GM19351 (cell line): ENCODE measurements around the gene MYZAP.
A peak's percentile ranks its signal among the peaks of the same experiment; 100 is the strongest.

Experiments
- ATAC-seq: cut with Tn5 transposase; IDR thresholded peaks from one replicate; pipeline ENCODE4 v1.9.1; 2021; ENCODE audit warnings: mild to moderate bottlenecking, moderate library complexity; ENCODE audit not compliant: unreplicated experiment

MYZAP gene

GRCh38 chr15:57591822-57592367 lies at the start of gene MYZAP:
Gene MYZAP (plus strand): TSS chr15:57591904. CDS start chr15:57592035, 131 bp downstream.
- no peak for ATAC-seq

- ATAC-seq = no peak
These were observed 49.2 kb upstream of the MYZAP start for GRCh38 chr15:57542505-57542817.

GRCh38 chr15:57544848-57545480 lies 46.7 kb upstream of the MYZAP start:
- ATAC-seq = no peak

GRCh38 chr15:57545995-57546394 lies 45.7 kb upstream of the MYZAP start:
- ATAC-seq = no peak

- ATAC-seq = no peak
These were observed 44.4 kb upstream of the MYZAP start for GRCh38 chr15:57547243-57547755.

GRCh38 chr15:57548351-57548750 lies 43.4 kb upstream of the MYZAP start:
- ATAC-seq = no peak

GRCh38 chr15:57548835-57549234 lies 42.9 kb upstream of the MYZAP start:
- no peak for ATAC-seq

- ATAC-seq = no peak
These were observed 41.8 kb upstream of the MYZAP start for GRCh38 chr15:57549935-57550334.

- no peak for ATAC-seq
These were observed 41.1 kb upstream of the MYZAP start for GRCh38 chr15:57550640-57551039.

GRCh38 chr15:57551715-57552677 lies 39.7 kb upstream of the MYZAP start:
- no peak for ATAC-seq

GRCh38 chr15:57552678-57553334 lies 38.9 kb upstream of the MYZAP start:
- no peak for ATAC-seq

- no peak for ATAC-seq
These were observed 38.2 kb upstream of the MYZAP start for GRCh38 chr15:57553526-57553925.

- no peak for ATAC-seq
These were observed 37.5 kb upstream of the MYZAP start for GRCh38 chr15:57554063-57554811.

GRCh38 chr15:57554812-57555179 lies 36.9 kb upstream of the MYZAP start:
- ATAC-seq = no peak

- no peak for ATAC-seq
These were observed 36.4 kb upstream of the MYZAP start for GRCh38 chr15:57555270-57555669.

- ATAC-seq = no peak
These were observed 35.7 kb upstream of the MYZAP start for GRCh38 chr15:57556040-57556439.

GRCh38 chr15:57557267-57557666 lies 34.4 kb upstream of the MYZAP start:
- no peak for ATAC-seq

- no peak for ATAC-seq
These were observed 33.9 kb upstream of the MYZAP start for GRCh38 chr15:57557810-57558209.

- ATAC-seq = no peak
These were observed 31.8 kb upstream of the MYZAP start for GRCh38 chr15:57559875-57560274.

- ATAC-seq = peak; percentile 85
These were observed 30.5 kb upstream of the MYZAP start for GRCh38 chr15:57561041-57561711.
